ENCODE results near the gene ENTPD2. TPM values are rescaled to one million over a fixed set of nuclear protein-coding genes. Genes with fewer than 3 reads are reported as not detected.
A peak's percentile ranks its signal among the peaks of the same experiment; 100 is the strongest.

The ENTPD2 gene
- total and polyA plus RNA-seq, 2 of the 4 experiments (the other 2 are of a cell fraction): not detected

GRCh38 chr9:137038916-137039315 is 14.9 kb downstream of the ENTPD2 start:
- in situ Hi-C loops (cut with MboI; ENCODE audit: low sequenced_read_pairs): loop anchor here (10.0 kb wide), 1 partner anchor 254 kb away; no protein-coding TSS in a partner anchor
- TF ChIP-seq ELK1 (IDR thresholded peaks at IDR 0.05; ENCODE audit: borderline replicate concordance, low read depth, low read length) (no peak), CEBPB (IDR thresholded peaks at IDR 0.05; ENCODE audit: low read depth, low read length) (no peak), NFE2L2 (IDR thresholded peaks at IDR 0.05; ENCODE audit: low read depth, low read length) (no peak), MXI1 (IDR thresholded peaks at IDR 0.05; ENCODE audit: borderline replicate concordance, low read depth, low read length) (no peak), RFX5 (IDR thresholded peaks at IDR 0.05; ENCODE audit: low read depth, low read length) (no peak), CTCF (conservative IDR thresholded peaks at IDR 0.05; ENCODE audit: low read depth, low read length) (no peak), MAZ (IDR thresholded peaks at IDR 0.05; ENCODE audit: borderline replicate concordance, low read depth, low read length) (no peak), SMC3 (IDR thresholded peaks at IDR 0.05; ENCODE audit: low read depth, low read length) (no peak)

More at GRCh38 chr9:137038916-137039315, 14.9 kb downstream of the ENTPD2 start:
- ChIA-PET CTCF (no interaction called here), POLR2A (ENCODE audit: unreplicated experiment) (no interaction called here)
- peaks cover 16% of the 10 kb centered on the region for H4K20me1 ChIP-seq (ENCODE audit: insufficient read depth, low read length)
- no peak overlapping the region for H2AFZ ChIP-seq (replicated peaks; ENCODE audit: low read length, poor library complexity)
- no peak overlapping the region for H3K14ac ChIP-seq (replicated peaks; ENCODE audit: low read depth, low read length)
- H3K9ac ChIP-seq (ENCODE audit: low read depth, low read length): no peak overlapping the region
- H3K9me3 ChIP-seq (ENCODE audit: control insufficient read depth, insufficient read depth, low read length): no peaks in the 10 kb centered on the region
- no CpG with 5 or more reads among the region's 9 CpGs for WGBS, 2 experiments (ENCODE audit: extremely low coverage in 2 of 2, insufficient read length in 1 of 2)
- no peak overlapping the region for H3K27ac ChIP-seq (ENCODE audit: insufficient read depth, low read length)
- intact Hi-C loops (cut with micrococcal nuclease) (no loop called here), dilution Hi-C loops (cut with HindIII; ENCODE audit: low sequenced_read_pairs, unreplicated experiment) (no loop called here)
- H3K79me1 ChIP-seq (ENCODE audit: low read depth in 1 of 2, low read length in 2 of 2): peaks cover 0 to 6% of the 10 kb centered on the region in 2 experiments; a peak in 1 of 4 replicates
- BruUV-seq (replicated peaks): no TSS peak
- H3K4me2 ChIP-seq (ENCODE audit: low read depth, low read length): no peak overlapping the region
- no peak overlapping the region for H3K4ac ChIP-seq (ENCODE audit: low read depth, low read length)
- no peak overlapping the region for H3K23ac ChIP-seq (ENCODE audit: low read depth, low read length)
- peaks cover 17% of the 10 kb centered on the region for H3K36me3 ChIP-seq (ENCODE audit: control insufficient read depth, insufficient read depth, low read length)
- peak overlapping the region; percentile 5 for H2AK9ac ChIP-seq (replicated peaks; ENCODE audit: low read depth, low read length, poor library complexity)
- no peak overlapping the region for H3K4me3 ChIP-seq (ENCODE audit: insufficient read depth, low read depth, low read length)
- H2BK15ac ChIP-seq (ENCODE audit: low read depth, low read length): no peak overlapping the region
- H4K5ac ChIP-seq (ENCODE audit: low read depth, low read length): no peak overlapping the region
- H2AK5ac ChIP-seq (ENCODE audit: low read depth, low read length): no peak overlapping the region
- no peak overlapping the region for H4K91ac ChIP-seq (ENCODE audit: insufficient read depth, low read depth, low read length)
- no peak overlapping the region for H2BK5ac ChIP-seq (ENCODE audit: low read depth, low read length, poor library complexity, severe bottlenecking)
- no peak overlapping the region for H4K8ac ChIP-seq (ENCODE audit: low read depth in 2 of 2, low read length in 2 of 2)
- DNase-seq: no peak
- no peak for ATAC-seq (ENCODE audit: low read depth)
- H3K9me1 ChIP-seq (ENCODE audit: insufficient read depth, low read length): no peaks in the 10 kb centered on the region
- no peak overlapping the region for H2BK120ac ChIP-seq (ENCODE audit: low read depth, low read length)
- no peak overlapping the region for H2BK20ac ChIP-seq (ENCODE audit: low read depth, low read length)
- no peaks in the 10 kb centered on the region for H3K27me3 ChIP-seq (ENCODE audit: control insufficient read depth, insufficient read depth, low read length)
- H3K4me1 ChIP-seq (ENCODE audit: control insufficient read depth, insufficient read depth, low read length): no peaks in the 10 kb centered on the region
- H3K56ac ChIP-seq (ENCODE audit: extremely low read depth, insufficient read depth, low read length): no peak overlapping the region
- H3K18ac ChIP-seq (ENCODE audit: low read depth, low read length): no peak overlapping the region

Data from IMR-90 (cell line).